Measurements from ENCODE around the gene SEMA6B.

SEMA6B gene

DNA sequence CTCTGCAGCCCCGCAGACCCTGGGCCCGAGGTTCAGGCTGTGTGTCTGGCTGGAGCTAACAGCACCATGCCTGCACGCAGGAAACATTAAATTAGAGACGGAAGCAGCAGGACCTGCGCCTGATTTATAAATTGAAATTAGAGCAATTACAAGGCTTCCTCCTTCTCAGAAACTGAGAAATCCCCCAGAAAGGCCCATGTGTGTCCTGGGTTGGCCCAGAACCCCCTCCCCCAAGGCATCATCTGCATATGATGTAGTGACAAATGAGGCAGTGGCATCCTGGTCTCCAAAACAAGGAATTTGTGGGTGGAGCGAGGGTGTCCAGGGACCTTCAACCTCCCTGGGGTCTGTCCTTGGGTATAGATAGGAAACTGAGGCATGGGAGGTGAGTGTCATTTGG, 27.2 kb upstream of the SEMA6B start:
- no peak for DNase-seq (ENCODE audit: low spot score)

DNA sequence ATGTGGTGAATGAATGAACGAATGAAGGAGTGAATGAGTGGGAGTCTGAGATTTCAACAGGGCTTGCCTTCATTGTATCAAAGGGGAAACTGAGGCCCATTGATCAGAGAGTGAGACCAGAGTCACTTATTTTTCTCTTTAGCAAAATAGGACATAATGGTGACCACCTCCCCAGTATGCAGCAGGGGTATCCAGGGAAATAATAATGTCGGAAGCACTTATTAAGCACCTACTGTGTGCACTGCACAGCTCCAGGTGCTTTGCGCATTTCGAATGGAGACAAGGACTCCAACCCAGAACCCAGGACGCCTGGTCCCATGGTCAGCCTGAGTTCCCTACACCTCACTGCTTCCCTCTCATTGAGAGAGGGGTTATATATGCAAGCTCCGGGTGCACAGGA, 26.8 kb upstream of the SEMA6B start:
- no peak for DNase-seq (ENCODE audit: low spot score)

DNA sequence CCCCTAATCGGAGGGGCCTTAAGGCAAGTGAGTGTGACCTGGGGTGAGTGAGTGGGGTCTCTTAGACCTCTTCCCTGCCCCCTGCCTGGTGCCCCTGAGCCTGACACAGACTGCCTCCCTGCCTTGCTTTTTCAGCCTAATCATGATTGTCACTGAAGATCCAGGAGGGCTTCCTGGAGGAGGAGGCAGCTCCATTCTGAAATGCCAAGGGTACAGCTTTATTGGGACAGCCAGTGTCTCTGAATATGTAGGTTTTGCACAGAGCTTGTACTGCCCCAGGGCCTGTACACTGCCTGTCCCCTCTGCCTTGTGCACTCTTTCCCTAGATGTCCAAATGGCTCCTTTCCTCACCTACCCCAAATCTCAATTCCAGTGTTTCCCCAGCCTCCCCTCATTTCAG, 26.1 kb upstream of the SEMA6B start:
- DNase-seq (ENCODE audit: low spot score) = no peak

DNA sequence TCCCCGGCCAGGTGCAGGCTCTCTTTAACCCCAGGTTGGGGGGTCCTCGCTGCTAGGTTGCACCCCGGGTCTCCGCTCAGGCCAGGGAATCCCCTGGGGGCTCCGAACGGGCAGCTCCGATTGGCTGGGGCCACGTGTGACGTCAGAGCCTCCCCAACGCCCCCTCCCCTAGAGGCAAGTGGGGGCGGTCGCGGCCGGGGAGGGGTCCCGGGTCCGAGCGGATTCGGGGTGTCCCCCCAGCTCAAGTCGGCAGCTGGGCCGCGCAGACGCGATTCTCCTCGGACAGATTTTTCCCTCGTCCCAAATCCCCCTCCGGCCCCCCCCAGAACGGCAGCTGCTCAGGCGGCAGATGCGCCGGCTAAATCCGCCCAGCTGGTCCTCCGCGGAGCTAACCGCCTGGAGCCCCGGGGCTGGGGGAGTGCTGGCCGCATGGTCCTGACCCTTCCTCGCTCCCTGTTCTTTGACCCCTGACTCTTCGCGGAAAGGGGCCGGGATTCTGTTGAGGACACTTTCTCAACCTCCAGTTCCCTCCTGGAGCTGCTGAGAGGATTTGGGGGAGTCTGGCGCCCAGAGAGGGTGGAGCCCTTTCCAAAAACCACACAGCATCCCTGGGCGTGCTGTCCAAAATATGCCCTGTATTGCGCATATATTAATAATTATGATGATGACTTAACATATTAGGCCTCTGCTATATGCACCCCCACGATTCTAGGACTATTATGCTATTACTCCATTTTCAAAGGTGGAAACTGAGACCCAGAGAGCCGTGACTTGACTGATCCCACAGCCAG, 25.4 kb upstream of the SEMA6B start:
- DNase-seq (ENCODE audit: low spot score) = no peak

DNA sequence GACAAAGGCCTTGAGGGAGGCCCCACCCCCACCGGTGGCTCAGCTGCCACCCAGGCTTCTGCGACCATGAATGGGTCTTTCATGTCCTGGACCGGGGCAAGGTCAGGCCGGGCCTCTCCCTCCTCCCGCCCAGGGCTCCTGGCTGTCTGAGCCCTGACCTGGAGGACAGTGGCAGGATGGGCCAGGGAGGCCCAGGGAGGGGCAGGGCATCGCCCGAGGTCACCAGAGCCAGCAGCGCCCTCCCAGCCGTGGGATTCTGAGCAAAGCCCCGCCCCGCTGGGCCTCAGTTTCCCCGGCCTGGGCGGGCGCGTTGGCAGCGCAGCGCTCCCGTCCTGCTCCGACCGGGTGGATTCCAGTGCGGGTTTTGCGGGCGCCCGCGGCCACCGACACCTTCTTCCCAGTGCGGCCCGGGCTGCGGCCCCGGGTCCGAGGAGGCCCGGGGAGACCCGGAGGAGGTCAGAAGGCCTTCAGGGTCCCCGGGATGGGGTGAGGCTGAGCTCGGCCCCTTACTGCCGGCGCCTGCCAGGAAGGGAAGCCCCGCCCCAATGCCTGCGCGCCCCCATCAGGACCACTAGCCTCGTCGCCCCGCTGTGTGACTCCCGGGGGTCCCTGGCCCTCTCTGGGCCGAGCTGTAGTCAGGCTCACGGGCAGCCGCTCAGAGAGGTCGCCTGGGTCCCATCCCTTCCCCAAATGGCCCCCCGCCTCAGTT, 24.6 kb upstream of the SEMA6B start:
- peak; percentile 53 for DNase-seq (ENCODE audit: low spot score)

DNA sequence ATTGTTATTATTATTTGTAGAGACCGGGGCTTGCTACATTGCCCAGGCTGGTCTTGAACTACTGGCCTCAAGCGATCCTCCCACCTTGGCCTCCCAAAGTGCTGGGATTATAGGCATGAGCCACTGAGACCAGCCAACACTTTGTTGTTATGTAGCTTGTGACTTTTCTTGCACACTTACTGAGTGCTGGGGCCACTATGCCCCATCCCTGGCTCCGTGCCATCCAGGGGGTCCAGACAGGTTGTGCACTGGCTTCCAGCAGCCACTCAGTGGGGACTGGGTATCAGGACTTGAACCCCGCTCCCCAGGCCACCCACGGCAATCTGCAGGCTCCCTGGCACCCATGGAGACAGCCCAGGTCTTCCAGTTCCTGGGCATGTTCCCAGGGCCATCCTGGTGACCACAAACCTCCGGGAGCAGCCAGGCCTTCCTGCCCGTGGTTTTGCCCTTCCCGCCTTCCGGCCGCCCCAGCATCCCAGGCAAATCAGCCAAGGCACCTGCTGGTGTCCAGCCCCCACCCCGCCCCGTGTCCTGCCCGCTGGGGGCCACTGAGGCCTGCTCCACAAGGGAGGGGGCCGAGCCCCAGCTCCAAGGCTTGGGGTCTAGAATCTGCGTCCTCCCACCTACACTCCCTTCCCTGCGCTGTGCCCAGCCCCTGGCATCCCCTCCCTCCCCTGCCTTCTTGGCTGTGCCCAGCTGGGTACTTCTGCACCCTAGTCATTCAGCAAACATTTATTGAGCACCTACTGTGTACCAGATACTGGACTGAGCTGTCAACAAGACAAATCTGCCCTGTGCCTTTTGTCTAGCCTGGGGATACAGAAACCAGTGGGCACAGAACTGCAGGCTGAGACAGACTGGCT, 23.7 kb upstream of the SEMA6B start:
- no peak for DNase-seq (ENCODE audit: low spot score)

DNA sequence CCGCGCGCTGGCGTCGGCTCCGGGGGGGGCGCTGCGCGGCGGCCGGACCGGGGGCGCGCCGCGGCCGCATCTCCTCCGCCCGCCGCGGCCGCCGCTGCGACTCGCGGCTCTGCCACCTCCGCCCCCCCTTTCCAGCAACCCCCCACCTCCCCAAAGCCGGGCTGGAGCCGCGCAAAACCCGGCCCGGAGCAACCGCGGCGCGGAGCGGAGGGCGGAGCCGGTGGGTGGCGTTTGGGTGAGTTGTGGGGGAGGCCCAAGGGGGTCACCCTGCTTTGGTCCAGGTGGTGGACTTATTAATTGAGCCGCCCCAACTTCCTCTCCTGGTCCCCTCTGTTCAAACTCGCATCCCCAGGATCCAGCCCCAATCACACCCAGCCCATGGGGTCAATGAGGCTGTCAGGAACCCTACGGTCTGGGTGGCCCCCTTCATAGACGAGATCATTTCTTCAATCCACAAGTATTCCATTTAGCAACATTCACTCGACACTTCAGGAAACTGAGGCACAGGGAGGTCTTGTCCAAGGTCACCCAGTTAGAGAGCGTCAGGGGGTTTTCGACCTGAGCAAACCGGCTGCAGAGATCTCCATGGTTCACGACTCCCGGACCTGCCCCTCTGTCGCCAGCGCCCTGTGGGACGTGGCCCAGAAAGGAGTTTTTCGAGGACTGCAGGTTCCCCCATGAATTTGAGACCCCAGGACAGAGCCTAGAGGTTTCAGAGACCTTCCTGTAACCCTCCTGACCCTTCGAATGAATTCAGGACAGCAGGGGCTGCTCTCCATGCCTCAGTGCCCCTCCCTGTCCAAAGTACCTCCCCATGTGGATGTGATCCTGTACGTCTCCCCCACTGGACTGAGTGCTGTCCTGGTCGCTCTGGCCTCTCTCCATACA, 22.4 kb upstream of the SEMA6B start:
- DNase-seq (ENCODE audit: low spot score) = peak; percentile 58

DNA sequence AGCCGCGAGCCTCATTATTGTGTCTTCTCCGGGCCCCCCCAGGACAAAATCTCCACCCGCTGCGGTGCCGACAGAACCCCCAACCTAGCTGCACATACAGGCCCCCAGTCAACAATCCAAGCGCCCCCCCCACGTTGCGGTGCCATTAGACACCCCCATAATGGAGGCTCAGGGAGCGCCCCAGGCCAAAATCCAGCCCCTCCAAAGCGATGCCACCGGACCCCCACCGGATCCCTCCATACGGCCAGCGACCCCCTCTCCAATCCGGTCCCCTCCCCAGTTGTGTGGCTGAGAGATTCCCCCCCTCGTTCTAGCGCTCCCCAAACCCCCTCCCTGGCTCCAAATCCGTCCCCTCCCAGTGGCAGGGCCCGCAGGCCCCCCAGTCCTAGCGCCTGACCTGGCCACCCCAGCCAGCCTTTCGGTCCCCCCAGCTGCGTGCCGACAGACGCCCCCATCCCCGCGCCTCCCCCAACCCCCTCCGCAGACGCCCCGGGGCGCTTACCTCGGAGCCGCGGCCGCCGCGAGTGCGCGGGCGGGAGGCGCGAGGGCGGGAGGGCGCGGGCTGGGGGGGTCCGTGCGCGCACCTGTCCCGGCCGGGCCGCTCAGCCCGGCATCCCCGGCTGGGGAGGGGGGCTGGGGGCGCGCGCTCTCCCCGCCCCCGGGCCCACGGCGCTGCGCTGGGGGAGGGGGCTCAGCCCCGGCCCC, 21.6 kb upstream of the SEMA6B start:
- DNase-seq (ENCODE audit: low spot score) = no peak

DNA sequence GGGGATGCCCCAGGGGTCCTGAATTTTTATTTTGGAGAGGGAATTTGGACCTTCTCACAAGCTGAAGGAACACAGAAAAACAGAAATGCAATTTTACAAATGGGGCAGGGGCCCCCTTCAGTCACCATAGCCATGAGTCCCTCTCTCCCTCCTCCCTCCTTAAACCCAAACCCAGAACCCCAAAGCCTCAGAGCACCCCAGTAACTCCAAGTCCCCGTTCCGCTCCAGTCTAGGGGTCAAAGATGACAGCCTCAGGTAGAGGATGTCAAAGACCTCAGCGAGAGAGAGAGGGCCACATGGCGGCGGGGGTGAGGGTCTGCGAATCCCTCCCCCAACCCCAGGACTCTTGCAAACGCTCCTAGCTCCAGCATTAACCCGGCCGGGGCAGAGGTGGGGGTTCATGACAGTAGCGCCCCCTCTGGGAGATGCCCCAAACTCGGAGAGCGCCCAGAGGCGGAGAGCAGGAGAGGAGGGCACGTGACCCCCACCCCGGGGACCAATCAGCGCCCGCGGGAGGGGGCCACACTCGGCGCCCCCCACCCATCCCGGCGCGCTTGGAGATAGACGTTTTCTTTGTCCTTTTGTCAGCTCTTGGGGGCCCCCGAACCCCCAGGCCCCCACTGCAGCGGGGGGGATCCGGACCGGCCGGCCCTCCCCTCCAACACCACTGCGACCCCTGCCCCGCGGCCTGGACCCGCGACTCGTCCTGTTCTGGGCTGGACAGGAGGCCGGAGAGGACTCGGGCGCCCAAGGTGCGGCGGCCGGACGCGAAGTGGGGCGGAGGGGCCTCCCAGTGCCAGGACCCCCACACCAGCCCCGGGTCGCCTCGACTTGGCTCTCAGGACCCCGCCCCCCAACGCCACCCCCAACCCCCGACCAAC, 20.8 kb upstream of the SEMA6B start:
- DNase-seq (ENCODE audit: low spot score) = no peak

DNA sequence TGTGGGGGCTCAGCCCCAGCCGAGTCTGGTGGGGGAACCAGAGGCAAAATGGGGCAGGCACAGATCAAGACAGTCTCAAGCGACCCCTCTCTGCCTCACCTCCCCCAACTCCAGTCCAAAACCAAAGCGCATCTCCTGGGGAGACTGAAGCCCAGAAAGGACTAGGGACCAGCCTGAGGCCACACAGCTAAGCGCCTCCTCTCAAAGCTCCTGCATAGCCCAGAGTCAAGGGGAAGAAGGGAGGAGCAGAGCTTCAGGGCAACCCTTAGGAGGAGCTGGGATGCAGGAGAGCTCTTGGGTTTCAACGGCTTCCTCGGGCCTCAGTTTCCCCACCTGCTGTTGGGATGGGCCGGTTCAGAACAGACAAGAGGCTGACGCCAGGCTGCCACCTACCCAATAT, 19.9 kb upstream of the SEMA6B start:
- DNase-seq (ENCODE audit: low spot score) = no peak

DNA sequence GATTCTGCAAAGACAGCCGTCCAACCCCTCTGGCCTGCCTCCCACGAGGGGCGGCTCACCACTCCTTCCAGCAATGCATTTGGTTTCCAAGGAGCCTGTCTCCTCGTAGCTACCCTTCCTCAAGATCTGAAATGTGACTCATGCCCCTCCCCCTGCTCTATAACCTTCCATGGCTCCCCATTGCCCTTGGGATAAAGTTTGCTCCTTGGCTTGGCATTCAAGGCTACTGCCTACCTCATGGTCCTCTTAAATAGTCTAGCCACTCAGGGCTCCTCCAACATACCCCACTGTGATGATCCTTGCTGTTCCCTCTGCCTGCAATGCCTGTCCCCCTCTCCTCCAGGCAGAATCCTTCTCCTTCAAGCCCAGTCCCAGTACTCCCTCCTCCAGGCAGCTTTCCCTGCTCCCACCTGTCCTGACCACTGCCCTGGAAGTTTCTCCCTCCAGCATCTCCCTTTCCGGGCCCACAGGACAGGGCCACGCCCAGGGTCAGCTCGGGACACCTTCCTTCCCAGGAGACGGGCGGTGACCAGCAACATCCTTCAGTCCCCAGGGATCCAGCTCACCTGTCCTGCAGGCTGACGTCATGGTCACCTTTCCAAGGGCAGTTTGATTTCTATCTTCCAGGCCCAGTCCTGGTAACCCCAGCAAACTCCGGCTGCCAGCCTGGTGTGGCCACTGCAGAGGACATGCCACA, 19.2 kb upstream of the SEMA6B start:
- DNase-seq (ENCODE audit: low spot score) = no peak

DNA sequence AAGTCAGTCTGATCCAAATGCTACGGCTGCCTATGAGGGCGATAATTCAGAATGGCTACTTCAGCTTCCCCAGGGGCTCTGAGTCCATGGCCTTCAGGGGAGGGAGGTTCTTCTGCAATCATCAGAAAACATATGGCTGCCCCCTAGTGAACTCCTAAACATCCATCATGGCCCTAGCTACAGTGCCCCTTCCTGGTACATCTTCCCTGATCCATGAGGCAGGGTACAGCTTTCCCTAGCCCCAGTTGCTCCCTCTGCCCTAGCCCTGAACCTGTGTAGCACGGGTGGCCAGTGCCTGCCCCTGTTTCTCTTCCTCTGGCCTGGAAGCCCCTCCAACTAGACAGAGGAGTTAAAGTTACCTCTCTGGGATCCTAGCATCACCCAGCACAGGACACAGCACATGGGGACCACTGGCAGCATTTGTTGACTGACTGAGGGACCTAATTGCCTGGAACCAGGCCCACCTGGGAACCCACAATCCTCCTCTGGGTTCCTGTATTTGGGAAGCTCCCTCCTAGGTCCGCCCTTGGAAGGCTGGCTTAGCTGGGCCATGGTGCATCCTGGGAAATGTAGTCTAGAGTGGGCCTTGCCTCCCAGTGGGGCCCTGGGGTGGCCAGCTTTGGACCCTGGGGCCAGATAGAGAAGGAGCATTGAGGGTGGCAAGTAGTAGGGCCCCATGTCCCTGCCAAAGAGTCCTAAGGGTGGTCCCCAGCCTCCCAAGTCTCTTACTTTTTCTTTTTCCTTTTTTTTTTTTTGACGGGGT, 17.7 kb upstream of the SEMA6B start:
- no peak for DNase-seq (ENCODE audit: low spot score)

DNA sequence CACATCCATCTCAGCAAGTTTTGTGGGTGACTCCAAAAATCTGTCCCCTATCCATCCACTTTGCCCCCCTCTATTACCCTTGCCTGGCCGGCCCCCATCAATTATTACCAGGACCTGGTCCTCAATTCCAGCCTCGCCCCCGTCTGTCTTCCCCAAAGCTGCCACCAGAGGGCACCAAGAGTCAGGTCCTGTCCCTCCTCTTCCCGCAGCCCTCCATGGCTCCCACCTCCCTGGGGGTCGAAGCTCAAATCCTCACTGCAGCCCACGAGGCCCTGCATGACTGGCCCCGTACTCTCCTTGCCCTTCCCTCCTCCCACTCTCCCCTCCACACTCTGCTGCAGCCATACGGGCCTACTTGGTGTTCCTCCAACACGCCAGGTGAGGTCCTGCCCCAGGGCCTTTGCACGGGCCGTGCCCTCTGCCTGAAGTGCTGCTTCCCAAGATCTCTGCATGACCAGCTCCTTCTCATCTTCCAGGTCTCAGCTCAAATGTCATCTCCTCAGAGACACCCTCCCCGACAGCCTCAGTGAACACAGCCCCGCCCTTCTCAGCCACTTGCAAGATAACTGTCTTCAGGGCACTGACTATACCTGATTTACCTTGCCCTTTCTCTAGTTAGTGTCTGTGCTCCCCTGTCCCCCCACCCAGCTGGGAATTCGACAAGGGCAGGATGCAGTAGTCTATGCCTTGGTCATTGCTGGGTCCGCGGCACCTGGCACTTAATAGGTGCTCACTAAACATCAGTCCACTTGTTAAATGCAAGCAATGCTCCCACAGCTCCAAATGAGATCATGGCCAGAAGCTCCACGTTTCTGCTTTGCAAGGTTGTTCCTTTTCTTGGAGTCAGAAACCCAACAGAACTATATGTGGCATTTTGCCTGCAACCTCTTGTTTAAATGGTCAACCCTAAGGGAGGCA, 16.8 kb upstream of the SEMA6B start:
- DNase-seq (ENCODE audit: low spot score) = peak; percentile 77

DNA sequence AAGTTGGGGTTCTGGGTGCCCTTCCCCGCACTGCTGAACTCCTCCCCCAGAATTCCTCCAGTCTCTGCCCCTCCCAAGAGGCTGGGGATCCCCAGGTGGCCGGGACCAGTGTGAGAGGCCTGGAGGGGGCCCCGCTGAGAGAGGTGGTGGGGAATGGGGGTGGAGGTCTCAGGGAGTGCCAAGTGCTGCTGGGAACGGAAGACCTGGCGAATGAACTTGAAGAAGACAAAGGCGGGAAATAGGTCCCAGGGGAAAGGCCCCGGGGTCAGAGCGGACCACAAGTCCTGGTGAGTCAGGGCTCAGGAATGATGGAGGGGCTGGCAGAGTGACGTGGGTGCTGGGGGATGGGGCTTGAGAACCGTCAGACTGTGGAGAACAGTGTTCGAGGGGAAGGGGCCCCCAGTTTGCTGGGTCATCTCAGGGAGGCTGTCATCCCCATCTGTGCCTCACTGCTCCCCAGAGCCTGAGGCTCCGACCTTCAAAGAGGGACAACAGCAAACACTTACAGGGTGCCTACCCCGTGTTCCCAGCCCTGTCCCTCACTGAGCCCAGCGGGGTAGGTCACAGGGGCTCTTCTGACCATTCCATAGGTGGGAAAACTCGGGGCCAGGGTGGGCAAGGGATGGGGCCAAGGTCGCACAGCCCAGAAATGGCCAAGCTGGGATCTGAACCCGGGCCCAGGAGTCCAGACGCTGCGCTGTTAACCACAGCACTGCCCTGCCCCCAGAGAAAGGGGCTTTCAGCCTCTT, 16.0 kb upstream of the SEMA6B start:
- DNase-seq (ENCODE audit: low spot score) = no peak

DNA sequence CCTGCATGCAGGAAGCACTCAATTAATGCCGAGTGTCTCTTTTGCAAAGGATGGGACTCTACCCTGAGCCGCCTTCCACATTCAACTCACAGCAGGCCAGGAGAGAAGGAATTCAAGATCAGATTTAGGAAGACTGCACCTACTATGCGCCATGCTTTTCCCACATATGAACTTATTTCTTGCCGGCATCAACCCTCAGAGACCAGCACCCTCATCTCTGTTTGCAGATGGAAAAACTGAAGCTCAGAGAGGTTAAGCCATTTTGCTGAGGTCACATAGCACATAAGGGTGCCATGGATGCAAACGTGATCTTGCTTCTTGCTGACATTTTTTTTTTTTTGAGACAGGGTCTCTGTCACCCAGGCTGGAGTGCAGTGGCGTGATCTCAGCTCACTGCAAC, 14.2 kb upstream of the SEMA6B start:
- DNase-seq (ENCODE audit: low spot score) = no peak

DNA sequence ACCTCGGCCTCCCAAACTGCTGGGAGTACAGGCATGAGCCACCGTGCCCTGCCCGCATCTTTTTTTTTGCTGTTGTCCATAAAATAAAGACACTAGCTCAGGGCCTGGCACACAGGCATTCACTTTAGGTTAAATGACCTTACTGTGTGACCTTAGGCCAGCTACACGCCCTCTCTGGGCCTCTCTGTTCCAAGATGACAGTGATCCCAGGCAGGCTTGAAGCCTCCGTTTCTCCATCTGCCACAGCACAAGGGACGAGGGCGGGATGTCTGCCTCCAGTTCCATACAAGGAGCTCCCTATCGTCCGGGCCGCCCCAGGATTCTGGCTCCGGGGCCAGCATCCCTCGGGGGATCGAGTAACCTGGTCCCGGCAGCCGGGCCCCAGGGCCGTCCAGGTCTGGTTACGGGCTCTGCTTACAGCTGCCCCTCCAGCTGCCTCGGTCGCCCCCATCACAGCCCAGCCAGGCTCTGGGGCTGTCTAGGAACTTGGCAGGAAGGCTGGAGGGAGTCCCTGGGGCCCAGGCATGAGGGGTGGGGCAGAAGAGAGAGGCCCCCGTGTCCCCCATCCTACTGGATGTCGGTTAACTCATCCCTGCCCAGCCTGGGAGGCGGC, 11.9 kb upstream of the SEMA6B start:
- DNase-seq (ENCODE audit: low spot score) = no peak
